CD4-positive, alpha-beta T cell treated with Interleukin-6 at 100 ng/mL for 8 hours (primary cell): ENCODE data around the gene WNT11.
A peak's percentile ranks its signal among the peaks of the same experiment; 100 is the strongest.

Experiments
- DNase-seq: peaks from one replicate; pipeline ENCODE4 v3.0.0-alpha.2; 2020; ENCODE audit warnings: mixed read lengths, low spot score

The WNT11 gene

GRCh38 chr11:76153571-76153923, 52.8 kb downstream of the WNT11 start:
- DNase-seq, result no peak

GRCh38 chr11:76152741-76153570, 53.3 kb downstream of the WNT11 start:
- no peak for DNase-seq

GRCh38 chr11:76152086-76152681, 54.1 kb downstream of the WNT11 start:
- peak; percentile 76 for DNase-seq

GRCh38 chr11:76151556-76152085, 54.7 kb downstream of the WNT11 start:
- no peak for DNase-seq

GRCh38 chr11:76150141-76150540, 56.2 kb downstream of the WNT11 start:
- DNase-seq, result no peak

GRCh38 chr11:76149713-76150112, 56.6 kb downstream of the WNT11 start:
- no peak for DNase-seq

GRCh38 chr11:76148941-76149613, 57.2 kb downstream of the WNT11 start:
- no peak for DNase-seq

GRCh38 chr11:76148231-76148630, 58.1 kb downstream of the WNT11 start:
- DNase-seq, result no peak

GRCh38 chr11:76147106-76147740, 59.1 kb downstream of the WNT11 start:
- no peak for DNase-seq

- no peak for DNase-seq
Measured at GRCh38 chr11:76143274-76143673, 63.0 kb downstream of the WNT11 start.

- DNase-seq, result no peak
Measured at GRCh38 chr11:76141901-76142588, 64.3 kb downstream of the WNT11 start.

GRCh38 chr11:76140912-76141574, 65.3 kb downstream of the WNT11 start:
- no peak for DNase-seq

GRCh38 chr11:76139314-76139713, 67.0 kb downstream of the WNT11 start:
- no peak for DNase-seq
